ENCODE measurements around the gene RSU1.

The RSU1 gene

GRCh38 chr10:16856092-16856491 lies 38.9 kb upstream of the RSU1 start:
- no peak for DNase-seq
- no peaks in the 10 kb centered on the region for H3K36me3 ChIP-seq (ENCODE audit: control insufficient read depth in 4 of 4, insufficient read depth in 4 of 4, low read length in 3 of 4)
- POLR2A ChIA-PET, result no interaction called here
- no peaks in the 10 kb centered on the region for H3K27me3 ChIP-seq (replicated peaks in 2 of 5; ENCODE audit: control insufficient read depth in 4 of 5, insufficient read depth in 5 of 5, low read length in 4 of 5)
- no peak overlapping the region for H3K27ac ChIP-seq (ENCODE audit: insufficient read depth in 1 of 2, low read depth in 1 of 2, low read length in 2 of 2, poor library complexity in 1 of 2, severe bottlenecking in 2 of 2)
- H3K4me1 ChIP-seq (ENCODE audit: control extremely low read depth in 1 of 4, control insufficient read depth in 4 of 4, insufficient read depth in 4 of 4, low read length in 3 of 4), result peaks cover 0 to 6% (median 4%) of the 10 kb centered on the region in 4 experiments
- H3K4me3 ChIP-seq (ENCODE audit: control insufficient read depth in 1 of 7, extremely low read depth in 1 of 7, insufficient read depth in 4 of 7, low read depth in 2 of 7, low read length in 6 of 7), result no peak overlapping the region
- peaks cover 0 to 4% (median 0%) of the 10 kb centered on the region in 5 experiments for H3K9me3 ChIP-seq (ENCODE audit: control extremely low read depth in 1 of 5, control insufficient read depth in 4 of 5, insufficient read depth in 2 of 5, low read depth in 1 of 5, low read length in 4 of 5)
- CTCF ChIA-PET, result interaction anchor here (1.1 to 1.4 kb wide), 5 partner anchors 12 to 401 kb away, joined by 3 to 5 read pairs (median 3); no protein-coding TSS in a partner anchor
- no CpG with 5 or more reads among the region's 5 CpGs for WGBS (ENCODE audit: insufficient coverage)

DNA sequence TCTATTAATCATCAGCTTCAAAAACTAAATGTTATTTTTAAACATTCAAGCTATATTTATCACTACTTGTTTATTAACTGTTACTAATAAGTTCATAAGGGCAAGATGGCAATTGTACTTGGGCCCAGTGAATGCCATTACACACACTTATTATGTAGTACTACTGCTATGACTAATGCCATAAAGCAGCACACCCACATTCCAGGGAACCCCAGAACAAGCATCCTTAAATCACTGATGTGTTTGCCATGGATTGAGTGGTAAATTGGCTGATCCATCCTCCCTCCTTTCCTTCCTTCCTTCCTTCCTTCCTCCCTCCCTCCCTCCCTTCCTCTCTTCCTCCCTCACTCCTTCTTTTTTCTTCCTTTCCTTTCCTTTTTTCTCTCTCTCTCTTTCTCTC lies 37.4 kb upstream of the RSU1 start:
- Histone ChIP-seq H3K36me3 (ENCODE audit: control insufficient read depth in 4 of 4, insufficient read depth in 4 of 4, low read length in 3 of 4) (no peaks in the 10 kb centered on the region), H3K4me1 (ENCODE audit: control extremely low read depth in 1 of 4, control insufficient read depth in 4 of 4, insufficient read depth in 4 of 4, low read length in 3 of 4) (peaks cover 0 to 6% (median 4%) of the 10 kb centered on the region in 4 experiments), H3K9me3 (ENCODE audit: control extremely low read depth in 1 of 5, control insufficient read depth in 4 of 5, insufficient read depth in 2 of 5, low read depth in 1 of 5, low read length in 4 of 5) (no peaks in the 10 kb centered on the region), H3K4me3 (ENCODE audit: control insufficient read depth in 1 of 7, extremely low read depth in 1 of 7, insufficient read depth in 4 of 7, low read depth in 2 of 7, low read length in 6 of 7) (no peak overlapping the region), H3K27ac (ENCODE audit: insufficient read depth in 1 of 2, low read depth in 1 of 2, low read length in 2 of 2, poor library complexity in 1 of 2, severe bottlenecking in 2 of 2) (no peak overlapping the region), H3K27me3 (replicated peaks in 2 of 5; ENCODE audit: control insufficient read depth in 4 of 5, insufficient read depth in 5 of 5, low read length in 4 of 5) (no peaks in the 10 kb centered on the region)
- POLR2A ChIA-PET, result no interaction called here
- no peak for DNase-seq
- CTCF ChIA-PET, result no interaction called here

DNA sequence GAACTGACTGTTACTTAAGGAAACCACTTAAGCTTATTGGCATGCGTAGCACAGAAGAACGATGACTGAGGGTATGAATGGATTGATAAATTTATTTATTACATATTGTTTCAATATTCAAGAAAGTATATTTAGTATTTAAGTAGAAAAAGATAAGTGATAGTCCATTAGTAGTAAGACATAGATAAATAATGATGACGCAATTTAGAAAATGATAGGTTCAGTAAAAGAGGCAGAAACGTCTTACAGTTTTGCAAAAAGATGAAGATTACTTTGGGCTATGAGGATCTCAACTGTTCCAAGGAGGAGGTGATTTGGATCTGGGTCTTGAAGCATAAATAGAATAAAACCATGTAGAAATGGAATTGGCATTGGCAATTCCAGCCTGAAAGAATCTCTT lies 36.6 kb upstream of the RSU1 start:
- Histone ChIP-seq H3K4me3 (ENCODE audit: control insufficient read depth in 1 of 7, extremely low read depth in 1 of 7, insufficient read depth in 4 of 7, low read depth in 2 of 7, low read length in 6 of 7) (no peak overlapping the region), H3K27me3 (replicated peaks in 2 of 5; ENCODE audit: control insufficient read depth in 4 of 5, insufficient read depth in 5 of 5, low read length in 4 of 5) (no peaks in the 10 kb centered on the region), H3K9me3 (ENCODE audit: control extremely low read depth in 1 of 5, control insufficient read depth in 4 of 5, insufficient read depth in 2 of 5, low read depth in 1 of 5, low read length in 4 of 5) (no peaks in the 10 kb centered on the region), H3K4me1 (ENCODE audit: control extremely low read depth in 1 of 4, control insufficient read depth in 4 of 4, insufficient read depth in 4 of 4, low read length in 3 of 4) (peaks cover 0 to 6% (median 4%) of the 10 kb centered on the region in 4 experiments), H3K27ac (ENCODE audit: insufficient read depth in 1 of 2, low read depth in 1 of 2, low read length in 2 of 2, poor library complexity in 1 of 2, severe bottlenecking in 2 of 2) (no peak overlapping the region), H3K36me3 (ENCODE audit: control insufficient read depth in 4 of 4, insufficient read depth in 4 of 4, low read length in 3 of 4) (no peaks in the 10 kb centered on the region)
- POLR2A ChIA-PET, result no interaction called here
- 100% methylated on average over 2 of the region's 4 CpGs for WGBS (ENCODE audit: insufficient coverage)
- DNase-seq, result no peak
- CTCF ChIA-PET, result interaction anchor here (0.5 to 2.0 kb wide), 5 partner anchors 10 to 994 kb away, joined by 3 to 9 read pairs (median 6); partner anchors contain the start of gene TRDMT1

DNA sequence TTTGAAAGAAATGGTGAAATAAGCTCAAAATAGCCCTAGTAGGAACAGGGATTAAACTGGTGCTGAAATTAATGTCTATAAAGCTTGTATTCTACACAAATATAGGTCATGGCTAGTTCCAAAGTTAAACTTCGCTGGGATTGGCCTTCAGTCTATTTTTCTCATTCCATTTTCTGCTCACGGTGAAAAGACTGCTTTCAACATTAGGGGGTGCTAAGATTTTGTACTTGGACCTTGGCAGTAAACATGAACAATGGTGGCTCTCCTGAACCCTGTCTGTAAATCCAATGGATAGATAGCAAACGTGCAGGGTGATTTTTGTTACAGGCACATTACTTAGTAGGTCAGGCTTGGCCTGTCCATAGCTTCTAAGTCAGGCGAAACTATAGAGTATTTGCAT lies 36.0 kb upstream of the RSU1 start:
- Histone ChIP-seq H3K4me1 (ENCODE audit: control extremely low read depth in 1 of 4, control insufficient read depth in 4 of 4, insufficient read depth in 4 of 4, low read length in 3 of 4) (peaks cover 0 to 6% (median 4%) of the 10 kb centered on the region in 4 experiments), H3K27me3 (replicated peaks in 2 of 5; ENCODE audit: control insufficient read depth in 4 of 5, insufficient read depth in 5 of 5, low read length in 4 of 5) (no peaks in the 10 kb centered on the region), H3K36me3 (ENCODE audit: control insufficient read depth in 4 of 4, insufficient read depth in 4 of 4, low read length in 3 of 4) (no peaks in the 10 kb centered on the region), H3K9me3 (ENCODE audit: control extremely low read depth in 1 of 5, control insufficient read depth in 4 of 5, insufficient read depth in 2 of 5, low read depth in 1 of 5, low read length in 4 of 5) (no peaks in the 10 kb centered on the region), H3K4me3 (ENCODE audit: control insufficient read depth in 1 of 7, extremely low read depth in 1 of 7, insufficient read depth in 4 of 7, low read depth in 2 of 7, low read length in 6 of 7) (no peak overlapping the region), H3K27ac (ENCODE audit: insufficient read depth in 1 of 2, low read depth in 1 of 2, low read length in 2 of 2, poor library complexity in 1 of 2, severe bottlenecking in 2 of 2) (no peak overlapping the region)
- POLR2A ChIA-PET, result no interaction called here
- DNase-seq, result peak; percentile 36 to 51 (median 38)
- WGBS (ENCODE audit: insufficient coverage), result 42% methylated on average over 4 of the region's 4 CpGs
- CTCF ChIA-PET, result interaction anchor here (0.8 to 2.0 kb wide), 7 partner anchors 10 to 405 kb away, joined by 3 to 9 read pairs (median 4); partner anchors contain the start of gene TRDMT1

GRCh38 chr10:16852624-16853023 lies 35.4 kb upstream of the RSU1 start:
- H3K4me1 ChIP-seq (ENCODE audit: control extremely low read depth in 1 of 4, control insufficient read depth in 4 of 4, insufficient read depth in 4 of 4, low read length in 3 of 4), result peaks cover 0 to 6% (median 4%) of the 10 kb centered on the region in 4 experiments
- 80% methylated on average over 1 of the region's 2 CpGs for WGBS (ENCODE audit: insufficient coverage)
- H3K36me3 ChIP-seq (ENCODE audit: control insufficient read depth in 4 of 4, insufficient read depth in 4 of 4, low read length in 3 of 4), result no peaks in the 10 kb centered on the region
- H3K4me3 ChIP-seq (ENCODE audit: control insufficient read depth in 1 of 7, extremely low read depth in 1 of 7, insufficient read depth in 4 of 7, low read depth in 2 of 7, low read length in 6 of 7), result no peak overlapping the region
- no peak for DNase-seq
- no peaks in the 10 kb centered on the region for H3K9me3 ChIP-seq (ENCODE audit: control extremely low read depth in 1 of 5, control insufficient read depth in 4 of 5, insufficient read depth in 2 of 5, low read depth in 1 of 5, low read length in 4 of 5)
- no peak overlapping the region for H3K27ac ChIP-seq (ENCODE audit: insufficient read depth in 1 of 2, low read depth in 1 of 2, low read length in 2 of 2, poor library complexity in 1 of 2, severe bottlenecking in 2 of 2)
- POLR2A ChIA-PET, result no interaction called here
- CTCF ChIA-PET, result interaction anchor here (0.8 to 2.0 kb wide), 7 partner anchors 10 to 406 kb away, joined by 3 to 9 read pairs (median 4); partner anchors contain the start of gene TRDMT1
- H3K27me3 ChIP-seq (replicated peaks in 2 of 5; ENCODE audit: control insufficient read depth in 4 of 5, insufficient read depth in 5 of 5, low read length in 4 of 5), result no peaks in the 10 kb centered on the region

DNA sequence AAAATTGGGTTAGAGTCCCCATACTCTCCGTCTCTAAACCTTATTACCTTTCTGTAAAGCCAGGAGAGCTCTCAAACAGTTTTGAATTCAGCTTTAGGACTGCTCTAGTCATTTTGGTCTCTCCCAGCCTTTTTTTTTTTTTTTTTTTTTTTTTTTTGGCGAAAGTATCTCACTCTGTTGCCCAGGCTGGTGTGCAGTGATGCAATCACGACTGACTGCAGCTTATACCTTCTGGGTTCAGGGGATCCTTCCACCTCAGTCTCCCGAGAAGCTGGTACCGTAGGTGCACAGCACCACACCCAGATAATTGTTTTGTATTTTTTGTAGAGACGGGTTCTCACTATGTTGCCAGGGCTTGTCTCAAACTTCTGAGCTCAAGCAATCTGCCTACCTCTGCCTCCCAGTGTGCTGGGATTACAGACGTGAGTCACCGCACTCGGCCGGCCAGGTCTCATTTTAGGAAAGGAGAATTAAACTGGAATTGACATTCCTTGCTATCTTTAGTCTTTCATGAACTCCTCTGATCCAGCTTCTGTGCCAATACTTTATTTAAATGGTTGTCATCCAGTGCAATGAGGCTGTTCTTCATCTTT lies 31.4 kb upstream of the RSU1 start:
- no peak overlapping the region for H3K27ac ChIP-seq (ENCODE audit: insufficient read depth in 1 of 2, low read depth in 1 of 2, low read length in 2 of 2, poor library complexity in 1 of 2, severe bottlenecking in 2 of 2)
- H3K4me1 ChIP-seq (ENCODE audit: control extremely low read depth in 1 of 4, control insufficient read depth in 4 of 4, insufficient read depth in 4 of 4, low read length in 3 of 4), result no peaks in the 10 kb centered on the region
- WGBS (ENCODE audit: insufficient coverage), result 98% methylated on average over 8 of the region's 10 CpGs
- no peaks in the 10 kb centered on the region for H3K36me3 ChIP-seq (ENCODE audit: control insufficient read depth in 4 of 4, insufficient read depth in 4 of 4, low read length in 3 of 4)
- no peaks in the 10 kb centered on the region for H3K27me3 ChIP-seq (replicated peaks in 2 of 5; ENCODE audit: control insufficient read depth in 4 of 5, insufficient read depth in 5 of 5, low read length in 4 of 5)
- POLR2A ChIA-PET, result no interaction called here
- H3K9me3 ChIP-seq (ENCODE audit: control extremely low read depth in 1 of 5, control insufficient read depth in 4 of 5, insufficient read depth in 2 of 5, low read depth in 1 of 5, low read length in 4 of 5), result no peaks in the 10 kb centered on the region
- DNase-seq, result no peak
- H3K4me3 ChIP-seq (ENCODE audit: control insufficient read depth in 1 of 7, extremely low read depth in 1 of 7, insufficient read depth in 4 of 7, low read depth in 2 of 7, low read length in 6 of 7), result no peak overlapping the region
- CTCF ChIA-PET, result interaction anchor here (0.6 to 2.2 kb wide), 3 partner anchors 21 to 408 kb away, joined by 3 to 5 read pairs (median 3); no protein-coding TSS in a partner anchor

DNA sequence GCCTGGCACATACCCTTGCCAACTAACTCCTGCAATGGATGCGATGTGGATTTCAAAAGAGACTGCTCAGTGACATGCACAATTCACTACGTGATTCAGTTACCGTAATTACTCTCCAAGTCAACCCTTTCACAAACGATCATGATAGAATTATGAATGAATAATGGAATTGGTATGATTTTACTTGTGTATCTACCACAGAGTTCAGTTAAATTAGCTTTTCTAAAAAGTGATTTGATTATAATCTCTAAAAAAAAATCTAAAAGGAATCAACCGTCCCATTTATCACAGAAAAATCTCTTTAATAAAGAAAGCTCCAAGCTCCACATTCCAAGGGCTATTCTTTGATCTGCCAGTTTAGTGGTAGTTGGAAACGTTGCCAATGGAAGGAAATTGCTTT lies 30.4 kb upstream of the RSU1 start:
- Histone ChIP-seq H3K27me3 (replicated peaks in 2 of 5; ENCODE audit: control insufficient read depth in 4 of 5, insufficient read depth in 5 of 5, low read length in 4 of 5) (no peaks in the 10 kb centered on the region), H3K4me3 (ENCODE audit: control insufficient read depth in 1 of 7, extremely low read depth in 1 of 7, insufficient read depth in 4 of 7, low read depth in 2 of 7, low read length in 6 of 7) (no peak overlapping the region), H3K9me3 (ENCODE audit: control extremely low read depth in 1 of 5, control insufficient read depth in 4 of 5, insufficient read depth in 2 of 5, low read depth in 1 of 5, low read length in 4 of 5) (no peaks in the 10 kb centered on the region), H3K36me3 (ENCODE audit: control insufficient read depth in 4 of 4, insufficient read depth in 4 of 4, low read length in 3 of 4) (no peaks in the 10 kb centered on the region), H3K27ac (ENCODE audit: insufficient read depth in 1 of 2, low read depth in 1 of 2, low read length in 2 of 2, poor library complexity in 1 of 2, severe bottlenecking in 2 of 2) (no peak overlapping the region), H3K4me1 (ENCODE audit: control extremely low read depth in 1 of 4, control insufficient read depth in 4 of 4, insufficient read depth in 4 of 4, low read length in 3 of 4) (no peaks in the 10 kb centered on the region)
- DNase-seq, result no peak
- 100% methylated on average over 2 of the region's 6 CpGs for WGBS (ENCODE audit: insufficient coverage)
- ChIA-PET CTCF (interaction anchor here (0.9 to 2.2 kb wide), 3 partner anchors 10 to 409 kb away, joined by 3 to 5 read pairs (median 4); no protein-coding TSS in a partner anchor), POLR2A (no interaction called here)

Measured in common myeloid progenitor, CD34-positive (primary cell).